ENCODE results near the gene ENC1.

- TF ChIP-seq BHLHE40 (IDR thresholded peaks at IDR 0.05; ENCODE audit: borderline replicate concordance) (no peak), SUZ12 (IDR thresholded peaks at IDR 0.05) (no peak), ELF4 (IDR thresholded peaks at IDR 0.05) (no peak), FOXM1 (IDR thresholded peaks at IDR 0.05; ENCODE audit: borderline replicate concordance) (no peak), SP1 (IDR thresholded peaks at IDR 0.05) (no peak), PKNOX1 (IDR thresholded peaks at IDR 0.05) (no peak), ZNF384 (IDR thresholded peaks at IDR 0.05) (no peak), FOXK2 (IDR thresholded peaks at IDR 0.05) (no peak), TARDBP (IDR thresholded peaks at IDR 0.05) (no peak), L3MBTL2 (conservative IDR thresholded peaks at IDR 0.05) (no peak)
These were observed 1.3 kb downstream of the ENC1 start for GRCh38 chr5:74638970-74639806.

Data from HEK293T (cell line).